K562 (cell line): ENCODE measurements around the gene MYO3A. TPM values are rescaled to one million over a fixed set of nuclear protein-coding genes. Genes with fewer than 3 reads are reported as not detected.

Source experiments
- ATAC-seq: fragments of 200-7000 bp; cut with Tn5 transposase; 3 replicates; pipeline ENCODE4 v1.9.1; 2020; ENCODE audit warnings: moderate library complexity
- BruUV-seq: library from RNA; stranded (reverse); fragments of 400-500 nt; replicated peaks from 2 replicates; lab custom pipeline; 2021; lab: Mats Ljungman, UMichigan
- CTCF ChIA-PET: fragments of 300-600 bp; formaldehyde crosslinking; extraction: SDS; loops from one replicate; lab custom pipeline; 2021; ENCODE audit warnings: low intra/inter-chr PET ratio; lab: Yijun Ruan, JAX
- POLR2A ChIA-PET: fragments of 300-600, 350-650 bp; sonication (Branson Sonifier 250); formaldehyde crosslinking; extraction: SDS; loops from one replicate; lab custom pipeline; 2021; ENCODE audit warnings: antibody characterized with exemption, inconsistent platforms; lab: Yijun Ruan, JAX
- DNase-seq, 4 experiments: peaks; one replicate each; pipeline versions ENCODE4 v3.0.0 to v3.0.0-alpha.2; 2011 to 2018; ENCODE audit warnings: low spot score in 3 of 4, mixed read lengths in 3 of 4; ENCODE audit errors: extremely low read depth in 1 of 4
- FAIRE-seq: peaks from 2 replicates; lab custom pipeline; 2011; peaks lifted over from hg19 to GRCh38; lab: Jason Lieb, UNC
- H2AFZ ChIP-seq: 2 replicates; pipeline ENCODE4 v1.6.0; 2011; ENCODE audit warnings: low read depth, low read length, control low read depth, inconsistent platforms
- H3K27ac ChIP-seq: fragments of 200-600 bp; 3 replicates; pipeline ENCODE4 v1.8.0; 2011; ENCODE audit warnings: low read depth, mild to moderate bottlenecking, control low read depth, inconsistent platforms, low read length, moderate library complexity, mixed read lengths; ENCODE audit errors: extremely low read depth
- H3K27me3 ChIP-seq, 2 experiments: fragments of 300-600 bp in 1 of 2; 2 replicates in 1 of 2; 3 replicates in 1 of 2; pipeline versions ENCODE4 v1.6.0 to v1.8.0; 2011; ENCODE audit warnings: inconsistent platforms in 2 of 2, low read length in 2 of 2, mild to moderate bottlenecking in 1 of 2, mixed read lengths in 1 of 2, moderate library complexity in 1 of 2; ENCODE audit not compliant: control insufficient read depth in 2 of 2, insufficient read depth in 2 of 2
- H3K36me3 ChIP-seq: fragments of 300-600 bp; 3 replicates; pipeline ENCODE4 v1.8.0; 2011; ENCODE audit warnings: mild to moderate bottlenecking, low read length, inconsistent platforms; ENCODE audit not compliant: control insufficient read depth, insufficient read depth
- H3K4me1 ChIP-seq, 2 experiments: fragments of 200-600 bp in 1 of 2; replicated peaks in 1 of 2; 2 replicates in 1 of 2; 3 replicates in 1 of 2; pipeline versions ENCODE4 v1.5.1 to v1.8.0; 2011; ENCODE audit warnings: inconsistent platforms in 2 of 2, low read length in 2 of 2, mild to moderate bottlenecking in 1 of 2, mixed read lengths in 1 of 2, moderate library complexity in 1 of 2; ENCODE audit not compliant: control insufficient read depth in 2 of 2, insufficient read depth in 2 of 2
- H3K4me2 ChIP-seq: 2 replicates; pipeline ENCODE4 v1.6.1; 2011; ENCODE audit warnings: low read length, control low read depth, inconsistent platforms, mixed read lengths; ENCODE audit not compliant: insufficient read depth
- H3K4me3 ChIP-seq: fragments of 200-600 bp; sonication (generic), shearing (Covaris generic); 2 replicates; pipeline ENCODE4 v1.5.1; 2016; ENCODE audit warnings: control low read depth, inconsistent platforms
- H3K79me2 ChIP-seq: fragments of 200-600 bp; 3 replicates; pipeline ENCODE4 v1.8.0; 2011; ENCODE audit warnings: low read length, inconsistent platforms; ENCODE audit not compliant: control insufficient read depth, insufficient read depth
- H3K9ac ChIP-seq, 2 experiments: 2 replicates each; pipeline versions ENCODE4 v1.6.0 to v1.6.1; 2011; ENCODE audit warnings: low read depth in 2 of 2, low read length in 2 of 2, control low read depth in 1 of 2, inconsistent platforms in 1 of 2, mild to moderate bottlenecking in 1 of 2, mixed read lengths in 1 of 2; ENCODE audit not compliant: insufficient read depth in 1 of 2
- H3K9me1 ChIP-seq: one replicate; pipeline ENCODE4 v1.6.0; 2011; ENCODE audit warnings: inconsistent platforms, mild to moderate bottlenecking, low read length, moderate library complexity; ENCODE audit not compliant: control insufficient read depth, insufficient read depth
- H3K9me3 ChIP-seq: replicated peaks from 2 replicates; pipeline ENCODE4 v1.5.1; 2011; ENCODE audit warnings: low read depth, low read length, inconsistent platforms; ENCODE audit not compliant: control insufficient read depth, insufficient read depth
- H4K20me1 ChIP-seq: replicated peaks from 2 replicates; pipeline ENCODE4 v1.6.1; 2011; ENCODE audit warnings: low read length, inconsistent platforms, mixed read lengths; ENCODE audit not compliant: control insufficient read depth, insufficient read depth
- MCM5 ChIP-seq: fragments of 450-650 bp; IDR thresholded peaks from 2 replicates; pipeline ENCODE4 v1.6.1; 2016; ENCODE audit warnings: low read depth
- NR2C2 ChIP-seq, 2 experiments: fragments of 200-800 bp in 1 of 2; sonication (Bioruptor generic) in 1 of 2; sonication (generic) in 1 of 2; formaldehyde crosslinking in 1 of 2; IDR thresholded peaks; 2 replicates each; pipeline versions ENCODE4 v1.6.1 to v1.8.0; 2016 to 2022; ENCODE audit warnings: mild to moderate bottlenecking in 1 of 2, missing compliant biosample characterization in 1 of 2, missing genetic modification characterization in 1 of 2, missing genetic modification reagents in 1 of 2
- XRCC5 ChIP-seq: fragments of 200-400 bp; formaldehyde crosslinking; IDR thresholded peaks from 2 replicates; pipeline ENCODE4 v1.6.1; 2017; ENCODE audit warnings: low read depth, mild to moderate bottlenecking, low read length
- ZNF121 ChIP-seq: sonication (generic); formaldehyde crosslinking; conservative IDR thresholded peaks from 2 replicates; pipeline ENCODE4 v1.8.0; 2022; ENCODE audit warnings: missing genetic modification reagents
- ZNF134 ChIP-seq: fragments of 250-450 bp; sonication (Bioruptor Pico); conservative IDR thresholded peaks from 2 replicates; pipeline ENCODE4 v1.4.0; 2020
- WGBS: fragments of 100-300 bp; shearing (Covaris generic); methylation state at CpG from one replicate; pipeline ENCODE4 v1.1.6; 2016; ENCODE audit warnings: low coverage, mixed read lengths; ENCODE audit not compliant: insufficient coverage; ENCODE audit errors: missing lambda C conversion rate; 5-methylcytosine and 5-hydroxymethylcytosine counted together
- in situ Hi-C: fragments of 300-500 bp; cut with MboI; formaldehyde crosslinking; loops from 4 replicates; pipeline ENCODE4 v1.15.0; 2018; ENCODE audit warnings: inconsistent platforms, mixed read lengths
- intact Hi-C: fragments of 100-400 bp; cut with micrococcal nuclease; formaldehyde crosslinking; loops from 2 replicates; pipeline ENCODE4 v1.14.2; 2022
- polyA plus RNA-seq, 8 experiments: library from polyadenylated mRNA; depleted of rRNA in 4 of 8; stranded (reverse) in 5 of 8; unstranded in 3 of 8; fragments of >200 nt; fragmentation: Nextera tagmentation in 2 of 8; fragmentation: Illumina TruSeq in 1 of 8; extraction: Ambion mirVana in 2 of 8; extraction: Trizol in 1 of 8; gene quantifications; 2 replicates each; pipeline versions ENCODE4 v1.2.1 to v1.2.3, GENCODE V29; 2011 to 2014; ENCODE audit warnings: inconsistent platforms in 1 of 8, missing spikeins in 1 of 8
- total RNA-seq, 7 experiments: library from RNA; depleted of rRNA in 6 of 7; stranded (reverse); fragments of >200 nt in 6 of 7; fragmentation: Illumina TruSeq in 2 of 7; extraction: Trizol in 2 of 7; gene quantifications; 2 replicates each; pipeline versions ENCODE4 v1.2.1 to v1.2.3, GENCODE V29; 2011 to 2021; ENCODE audit warnings: low replicate concordance in 1 of 7
- TF ChIP-seq, protein P1 (sequence below): fragments of 450-650 bp; IDR thresholded peaks from 2 replicates; pipeline ENCODE4 v1.7.1; 2018; ENCODE audit warnings: mild to moderate bottlenecking, low read depth; ENCODE audit not compliant: partially characterized antibody
- TF ChIP-seq, protein P2 (sequence below): fragments of 250-450 bp; sonication (Bioruptor Pico); IDR thresholded peaks from 2 replicates; pipeline ENCODE4 v1.5.1; 2021; ENCODE audit warnings: mild to moderate bottlenecking
- TF ChIP-seq, protein P3 (sequence below), 2 experiments: fragments of 450-650 bp; IDR thresholded peaks; 2 replicates each; pipeline ENCODE4 v1.6.1; 2016; ENCODE audit warnings: mild to moderate bottlenecking in 2 of 2, borderline replicate concordance in 1 of 2, low read depth in 1 of 2, moderate library complexity in 1 of 2

The MYO3A gene
- total and polyA plus RNA-seq, 9 of the 15 experiments (the other 6 are each of a cell fraction or from before 2014, with no cell fraction given), result not detected

DNA sequence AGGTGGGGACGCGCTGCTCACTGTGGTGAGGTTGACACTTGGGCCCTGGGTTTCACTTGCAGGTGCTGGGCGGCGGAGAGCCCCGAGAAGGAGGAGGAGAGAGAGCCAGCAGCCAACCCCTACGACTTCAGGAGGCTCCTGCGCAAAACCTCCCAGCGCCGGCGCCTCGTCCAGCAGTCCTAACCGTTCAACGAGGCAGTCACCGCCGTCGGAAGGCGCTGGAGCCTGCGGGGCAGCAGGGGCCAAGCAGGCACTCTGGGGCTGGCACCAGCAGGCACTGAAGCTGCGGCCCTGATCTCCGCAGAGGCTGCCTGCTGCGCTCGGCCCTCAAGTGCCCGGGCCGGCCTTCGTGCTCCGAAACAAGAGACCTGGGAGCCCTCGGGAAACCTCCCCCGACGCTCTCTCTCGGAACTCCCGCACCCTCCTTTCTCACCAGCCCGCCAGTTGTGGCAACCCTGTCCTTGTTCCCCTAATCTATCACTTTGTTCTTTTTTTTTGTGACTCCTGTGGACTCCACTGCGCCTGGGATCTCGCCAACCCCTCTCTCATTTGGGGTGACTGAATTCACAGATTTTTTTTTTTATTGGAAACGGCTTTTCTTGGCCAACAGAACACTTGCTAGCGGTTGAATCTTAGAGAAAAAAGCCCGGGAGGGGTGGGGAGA lies 277.9 kb downstream of the MYO3A start:
- H3K9me1 ChIP-seq, result no peaks in the 10 kb centered on the region
- H3K27ac ChIP-seq, result no peak overlapping the region
- intact Hi-C loops, result no loop called here
- no peak overlapping the region for H3K9ac ChIP-seq
- peaks cover 0 to 6% of the 10 kb centered on the region in 2 experiments; a peak in 1 of 5 replicates for H3K4me1 ChIP-seq
- H3K79me2 ChIP-seq, result no peaks in the 10 kb centered on the region
- FAIRE-seq (no peak), ATAC-seq (no peak), DNase-seq (no peak)
- no peaks in the 10 kb centered on the region for H3K9me3 ChIP-seq
- in situ Hi-C loops, result no loop called here
- ChIA-PET POLR2A (no interaction called here), CTCF (no interaction called here)
- no peaks in the 10 kb centered on the region for H4K20me1 ChIP-seq
- H3K27me3 ChIP-seq, result peaks cover 19 to 50% of the 10 kb centered on the region in 2 experiments; a peak in 3 of 5 replicates
- H2AFZ ChIP-seq, result no peak overlapping the region
- H3K4me3 ChIP-seq, result no peak overlapping the region
- BruUV-seq, result no TSS peak
- no peak overlapping the region for H3K4me2 ChIP-seq
- H3K36me3 ChIP-seq, result no peaks in the 10 kb centered on the region
- WGBS, result 1% methylated on average over 27 of the region's 37 CpGs
- TF ChIP-seq, protein P1, sequence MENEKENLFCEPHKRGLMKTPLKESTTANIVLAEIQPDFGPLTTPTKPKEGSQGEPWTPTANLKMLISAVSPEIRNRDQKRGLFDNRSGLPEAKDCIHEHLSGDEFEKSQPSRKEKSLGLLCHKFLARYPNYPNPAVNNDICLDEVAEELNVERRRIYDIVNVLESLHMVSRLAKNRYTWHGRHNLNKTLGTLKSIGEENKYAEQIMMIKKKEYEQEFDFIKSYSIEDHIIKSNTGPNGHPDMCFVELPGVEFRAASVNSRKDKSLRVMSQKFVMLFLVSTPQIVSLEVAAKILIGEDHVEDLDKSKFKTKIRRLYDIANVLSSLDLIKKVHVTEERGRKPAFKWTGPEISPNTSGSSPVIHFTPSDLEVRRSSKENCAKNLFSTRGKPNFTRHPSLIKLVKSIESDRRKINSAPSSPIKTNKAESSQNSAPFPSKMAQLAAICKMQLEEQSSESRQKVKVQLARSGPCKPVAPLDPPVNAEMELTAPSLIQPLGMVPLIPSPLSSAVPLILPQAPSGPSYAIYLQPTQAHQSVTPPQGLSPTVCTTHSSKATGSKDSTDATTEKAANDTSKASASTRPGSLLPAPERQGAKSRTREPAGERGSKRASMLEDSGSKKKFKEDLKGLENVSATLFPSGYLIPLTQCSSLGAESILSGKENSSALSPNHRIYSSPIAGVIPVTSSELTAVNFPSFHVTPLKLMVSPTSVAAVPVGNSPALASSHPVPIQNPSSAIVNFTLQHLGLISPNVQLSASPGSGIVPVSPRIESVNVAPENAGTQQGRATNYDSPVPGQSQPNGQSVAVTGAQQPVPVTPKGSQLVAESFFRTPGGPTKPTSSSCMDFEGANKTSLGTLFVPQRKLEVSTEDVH, result no peak
- TF ChIP-seq MCM5 (no peak), NR2C2 (CRISPR knock-in tag; IDR thresholded peaks at IDR 0.05) (no peak), NR2C2 (tag; IDR thresholded peaks at IDR 0.05) (no peak), ZNF134 (CRISPR knock-in tag) (no peak), ZNF121 (no peak), XRCC5 (no peak)
- TF ChIP-seq, protein P2, sequence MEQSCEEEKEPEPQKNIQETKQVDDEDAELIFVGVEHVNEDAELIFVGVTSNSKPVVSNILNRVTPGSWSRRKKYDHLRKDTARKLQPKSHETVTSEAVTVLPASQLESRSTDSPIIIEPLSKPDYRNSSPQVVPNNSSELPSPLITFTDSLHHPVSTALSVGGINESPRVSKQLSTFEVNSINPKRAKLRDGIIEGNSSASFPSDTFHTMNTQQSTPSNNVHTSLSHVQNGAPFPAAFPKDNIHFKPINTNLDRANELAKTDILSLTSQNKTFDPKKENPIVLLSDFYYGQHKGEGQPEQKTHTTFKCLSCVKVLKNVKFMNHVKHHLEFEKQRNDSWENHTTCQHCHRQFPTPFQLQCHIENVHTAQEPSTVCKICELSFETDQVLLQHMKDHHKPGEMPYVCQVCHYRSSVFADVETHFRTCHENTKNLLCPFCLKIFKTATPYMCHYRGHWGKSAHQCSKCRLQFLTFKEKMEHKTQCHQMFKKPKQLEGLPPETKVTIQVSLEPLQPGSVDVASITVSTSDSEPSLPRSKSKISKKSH (CRISPR knock-in tag), result no peak
- TF ChIP-seq, protein P3, sequence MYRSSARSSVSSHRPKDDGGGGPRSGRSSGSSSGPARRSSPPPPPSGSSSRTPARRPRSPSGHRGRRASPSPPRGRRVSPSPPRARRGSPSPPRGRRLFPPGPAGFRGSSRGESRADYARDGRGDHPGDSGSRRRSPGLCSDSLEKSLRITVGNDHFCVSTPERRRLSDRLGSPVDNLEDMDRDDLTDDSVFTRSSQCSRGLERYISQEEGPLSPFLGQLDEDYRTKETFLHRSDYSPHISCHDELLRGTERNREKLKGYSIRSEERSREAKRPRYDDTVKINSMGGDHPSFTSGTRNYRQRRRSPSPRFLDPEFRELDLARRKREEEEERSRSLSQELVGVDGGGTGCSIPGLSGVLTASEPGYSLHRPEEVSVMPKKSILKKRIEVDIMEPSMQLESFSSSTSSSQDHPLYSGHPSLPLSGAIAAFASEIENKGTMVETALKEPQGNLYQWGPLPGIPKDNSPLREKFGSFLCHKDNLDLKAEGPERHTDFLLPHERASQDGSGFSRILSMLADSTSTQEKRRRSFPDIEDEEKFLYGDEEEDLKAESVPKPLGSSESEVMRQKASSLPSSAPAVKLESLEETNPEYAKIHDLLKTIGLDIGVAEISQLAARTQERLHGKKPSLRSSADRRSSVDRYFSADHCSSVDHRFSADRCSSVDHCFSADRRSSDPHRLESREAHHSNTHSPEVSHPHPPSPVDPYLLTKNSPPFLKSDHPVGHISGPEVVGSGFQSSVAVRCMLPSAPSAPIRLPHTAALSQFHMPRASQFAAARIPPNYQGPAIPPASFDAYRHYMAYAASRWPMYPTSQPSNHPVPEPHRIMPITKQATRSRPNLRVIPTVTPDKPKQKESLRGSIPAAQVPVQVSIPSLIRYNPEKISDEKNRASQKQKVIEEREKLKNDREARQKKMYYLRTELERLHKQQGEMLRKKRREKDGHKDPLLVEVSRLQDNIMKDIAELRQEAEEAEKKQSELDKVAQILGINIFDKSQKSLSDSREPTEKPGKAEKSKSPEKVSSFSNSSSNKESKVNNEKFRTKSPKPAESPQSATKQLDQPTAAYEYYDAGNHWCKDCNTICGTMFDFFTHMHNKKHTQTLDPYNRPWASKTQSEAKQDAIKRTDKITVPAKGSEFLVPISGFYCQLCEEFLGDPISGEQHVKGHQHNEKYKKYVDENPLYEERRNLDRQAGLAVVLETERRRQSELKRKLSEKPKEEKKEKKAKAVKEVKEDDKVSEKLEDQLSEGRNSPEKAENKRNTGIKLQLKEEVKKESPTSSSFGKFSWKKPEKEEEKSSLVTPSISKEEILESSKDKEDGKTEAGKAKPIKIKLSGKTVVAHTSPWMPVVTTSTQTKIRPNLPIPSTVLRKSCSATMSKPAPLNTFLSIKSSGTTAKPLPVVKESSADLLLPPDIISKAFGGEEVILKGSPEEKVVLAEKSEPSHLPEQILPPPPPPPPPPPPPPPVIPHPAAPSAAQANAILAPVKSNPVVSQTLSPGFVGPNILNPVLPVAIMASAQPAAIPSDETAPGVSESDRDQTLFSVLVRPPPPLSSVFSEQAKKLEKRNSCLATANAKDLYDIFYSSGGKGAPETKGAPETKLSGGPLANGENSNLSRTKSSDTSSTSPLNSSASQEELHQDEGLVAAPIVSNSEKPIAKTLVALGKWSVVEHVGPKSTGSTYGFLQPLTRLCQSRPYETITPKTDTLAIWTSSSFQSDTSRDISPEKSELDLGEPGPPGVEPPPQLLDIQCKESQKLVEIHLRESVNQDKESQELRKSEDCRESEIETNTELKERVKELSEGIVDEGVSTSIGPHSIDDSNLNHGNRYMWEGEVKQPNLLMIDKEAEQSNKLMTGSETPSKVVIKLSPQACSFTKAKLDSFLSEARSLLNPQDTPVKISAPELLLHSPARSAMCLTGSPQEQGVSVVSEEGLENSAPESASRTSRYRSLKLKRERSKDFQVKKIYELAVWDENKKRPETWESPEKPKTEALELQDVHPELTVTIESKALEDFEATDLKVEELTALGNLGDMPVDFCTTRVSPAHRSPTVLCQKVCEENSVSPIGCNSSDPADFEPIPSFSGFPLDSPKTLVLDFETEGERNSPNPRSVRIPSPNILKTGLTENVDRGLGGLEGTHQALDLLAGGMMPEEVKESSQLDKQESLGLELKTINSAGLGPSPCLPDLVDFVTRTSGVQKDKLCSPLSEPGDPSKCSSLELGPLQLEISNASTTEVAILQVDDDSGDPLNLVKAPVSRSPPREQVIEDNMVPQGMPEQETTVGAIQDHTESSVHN (IDR thresholded peaks at IDR 0.05; ENCODE audit: borderline replicate concordance in 1 of 2, low read depth in 1 of 2), result no peak
